Sigmoid colon (tissue), 7 donors: ENCODE data around the gene TCF12. TPM values are rescaled to one million over a fixed set of nuclear protein-coding genes. Genes with fewer than 3 reads are reported as not detected.

ENCODE experiments used
- DNase-seq: peaks from one replicate; pipeline ENCODE4 v3.0.0-alpha.2; 2019
- H3K27ac ChIP-seq, 4 donors: fragments of 200-600 bp; sonication (generic); one replicate each; pipeline ENCODE4 v1.5.1; 2016 to 2019; ENCODE audit warnings: mild to moderate bottlenecking in 1 of 4
- H3K27me3 ChIP-seq, 3 donors: fragments of 200-600 bp; sonication (generic); one replicate each; pipeline ENCODE4 v1.5.1; 2019; ENCODE audit warnings: mild to moderate bottlenecking in 1 of 3
- H3K36me3 ChIP-seq, 4 donors: fragments of 200-600 bp; sonication (generic); one replicate each; pipeline ENCODE4 v1.5.1; 2016 to 2019
- H3K4me1 ChIP-seq, 4 donors: fragments of 200-600 bp; sonication (generic); one replicate each; pipeline ENCODE4 v1.5.1; 2017 to 2019
- H3K4me3 ChIP-seq, 4 donors: fragments of 200-600 bp; sonication (generic); one replicate each; pipeline ENCODE4 v1.5.1; 2017 to 2019; ENCODE audit warnings: mild to moderate bottlenecking in 2 of 4, moderate library complexity in 1 of 4
- H3K9me3 ChIP-seq, 4 donors: fragments of 200-600 bp in 3 of 4; sonication (generic) in 3 of 4; one replicate each; pipeline versions ENCODE4 v1.5.1 to v1.6.1; 2013 to 2019
- EP300 ChIP-seq, 4 donors: sonication (generic); formaldehyde crosslinking; IDR thresholded peaks; one replicate each; pipeline ENCODE4 v1.6.1; 2017; ENCODE audit warnings: antibody characterized with exemption in 4 of 4
- POLR2A ChIP-seq, 2 donors: fragments of 450-650 bp; IDR thresholded peaks; one replicate each; pipeline ENCODE4 v1.6.1; 2016; ENCODE audit warnings: antibody characterized with exemption in 2 of 2, mild to moderate bottlenecking in 2 of 2, moderate library complexity in 2 of 2
- POLR2AphosphoS5 ChIP-seq, 4 donors: sonication (generic); formaldehyde crosslinking; IDR thresholded peaks; one replicate each; pipeline ENCODE4 v1.6.1; 2017; ENCODE audit warnings: antibody characterized with exemption in 4 of 4
- WGBS, 2 donors: extraction: QIAGEN DNeasy Blood & Tissue Kit; methylation state at CpG; one replicate each; pipeline ENCODE4 v1.1.7; 2013; 5-methylcytosine and 5-hydroxymethylcytosine counted together
- intact Hi-C: fragments of 100-400 bp; cut with DNase I; formaldehyde crosslinking; loops from one replicate; pipeline ENCODE4 v1.15.1; 2023
- polyA plus RNA-seq, 3 donors: library from polyadenylated mRNA; stranded (reverse); fragments of 200-250 nt; gene quantifications; one replicate each; pipeline ENCODE4 v1.2.3, GENCODE V29; 2013
- total RNA-seq, 4 donors: library from RNA; depleted of rRNA; stranded (reverse); fragments of >200 nt; gene quantifications; one replicate each; pipeline ENCODE4 v1.1.0, GENCODE V29; 2016
- TF ChIP-seq, protein P1 (sequence below), 4 experiments: fragments of 450-650 bp in 3 of 4; fragments of 200-600 bp in 1 of 4; IDR thresholded peaks; one replicate each; pipeline ENCODE4 v1.5.1; 2016 to 2019; ENCODE audit warnings: antibody characterized with exemption in 4 of 4, mild to moderate bottlenecking in 3 of 4, moderate library complexity in 2 of 4
- donor health status: healthy with polysubstance abuse.
- donor health status: Bipolar disorder and iron deficiency.
- donor health status: healthy.

TCF12 gene
- total and polyA plus RNA-seq, 7 donors = 13.2 to 147 (median 77.8) TPM

DNA sequence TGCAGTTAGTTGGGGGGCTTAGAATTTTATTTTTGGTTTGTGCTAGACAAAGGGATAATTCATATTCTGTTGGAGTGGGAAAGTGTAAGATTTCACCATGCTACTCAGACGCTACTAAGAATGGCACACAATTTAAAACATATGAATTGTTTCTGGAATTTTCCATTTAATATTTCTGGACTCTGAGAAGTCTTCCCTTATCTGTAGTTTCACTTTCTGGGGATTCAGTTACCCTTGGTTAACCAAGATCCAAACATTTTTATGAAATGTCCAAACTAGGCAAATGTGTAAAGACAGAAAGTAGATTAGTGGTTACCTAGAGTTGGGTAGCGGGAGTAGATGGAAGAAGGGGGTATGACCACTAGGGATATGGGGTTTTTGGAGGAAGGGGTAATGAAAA lies 53.1 kb downstream of the TCF12 start:
- WGBS, 2 donors = 90 to 93% methylated on average over 2 of the region's 2 CpGs
- Histone ChIP-seq H3K4me1 (peaks cover 0 to 34% (median 11%) of the 10 kb centered on the region in 4 donors), H3K27ac (no peak overlapping the region), H3K9me3 (no peaks in the 10 kb centered on the region), H3K27me3 (no peaks in the 10 kb centered on the region), H3K4me3 (no peak overlapping the region), H3K36me3 (no peaks in the 10 kb centered on the region)
- intact Hi-C loops = no loop called here
- DNase-seq = no peak
- TF ChIP-seq, protein P1, sequence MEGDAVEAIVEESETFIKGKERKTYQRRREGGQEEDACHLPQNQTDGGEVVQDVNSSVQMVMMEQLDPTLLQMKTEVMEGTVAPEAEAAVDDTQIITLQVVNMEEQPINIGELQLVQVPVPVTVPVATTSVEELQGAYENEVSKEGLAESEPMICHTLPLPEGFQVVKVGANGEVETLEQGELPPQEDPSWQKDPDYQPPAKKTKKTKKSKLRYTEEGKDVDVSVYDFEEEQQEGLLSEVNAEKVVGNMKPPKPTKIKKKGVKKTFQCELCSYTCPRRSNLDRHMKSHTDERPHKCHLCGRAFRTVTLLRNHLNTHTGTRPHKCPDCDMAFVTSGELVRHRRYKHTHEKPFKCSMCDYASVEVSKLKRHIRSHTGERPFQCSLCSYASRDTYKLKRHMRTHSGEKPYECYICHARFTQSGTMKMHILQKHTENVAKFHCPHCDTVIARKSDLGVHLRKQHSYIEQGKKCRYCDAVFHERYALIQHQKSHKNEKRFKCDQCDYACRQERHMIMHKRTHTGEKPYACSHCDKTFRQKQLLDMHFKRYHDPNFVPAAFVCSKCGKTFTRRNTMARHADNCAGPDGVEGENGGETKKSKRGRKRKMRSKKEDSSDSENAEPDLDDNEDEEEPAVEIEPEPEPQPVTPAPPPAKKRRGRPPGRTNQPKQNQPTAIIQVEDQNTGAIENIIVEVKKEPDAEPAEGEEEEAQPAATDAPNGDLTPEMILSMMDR (IDR thresholded peaks at IDR 0.05) = no peak
- TF ChIP-seq POLR2A (IDR thresholded peaks at IDR 0.05) (no peak), EP300 (IDR thresholded peaks at IDR 0.05) (no peak), POLR2AphosphoS5 (IDR thresholded peaks at IDR 0.05) (no peak)

DNA sequence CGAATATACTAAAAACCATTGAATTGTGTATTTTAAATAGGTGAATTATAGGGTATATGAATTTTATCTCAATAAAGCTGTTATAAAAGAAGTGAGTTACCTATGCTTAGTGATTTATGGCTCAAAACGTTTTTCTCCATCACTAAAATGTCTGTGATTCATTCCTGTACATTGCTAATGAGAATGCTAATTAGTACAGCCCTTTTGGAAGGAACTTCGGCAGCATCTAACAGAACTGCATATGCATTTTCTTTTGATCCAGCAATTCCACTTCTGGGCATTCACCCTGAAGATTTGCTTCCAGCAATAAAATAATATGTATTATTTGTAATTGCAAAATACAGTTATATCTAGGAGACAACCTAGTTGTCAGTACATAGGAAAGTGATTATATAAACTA lies 53.6 kb downstream of the TCF12 start:
- H3K9me3 ChIP-seq = no peaks in the 10 kb centered on the region
- DNase-seq = no peak
- 43 to 57% methylated on average over 3 of the region's 3 CpGs for whole genome bisulfite sequencing, 2 donors
- H3K4me1 ChIP-seq = peaks cover 0 to 29% (median 10%) of the 10 kb centered on the region in 4 donors
- TF ChIP-seq POLR2AphosphoS5 (IDR thresholded peaks at IDR 0.05) = no peak
- TF ChIP-seq, protein P1 (IDR thresholded peaks at IDR 0.05) = no peak
- TF ChIP-seq EP300 (IDR thresholded peaks at IDR 0.05) = no peak
- TF ChIP-seq POLR2A (IDR thresholded peaks at IDR 0.05) = no peak
- intact Hi-C loops = no loop called here
- H3K4me3 ChIP-seq = no peak overlapping the region
- H3K27me3 ChIP-seq = no peaks in the 10 kb centered on the region
- no peaks in the 10 kb centered on the region for H3K36me3 ChIP-seq
- no peak overlapping the region for H3K27ac ChIP-seq

DNA sequence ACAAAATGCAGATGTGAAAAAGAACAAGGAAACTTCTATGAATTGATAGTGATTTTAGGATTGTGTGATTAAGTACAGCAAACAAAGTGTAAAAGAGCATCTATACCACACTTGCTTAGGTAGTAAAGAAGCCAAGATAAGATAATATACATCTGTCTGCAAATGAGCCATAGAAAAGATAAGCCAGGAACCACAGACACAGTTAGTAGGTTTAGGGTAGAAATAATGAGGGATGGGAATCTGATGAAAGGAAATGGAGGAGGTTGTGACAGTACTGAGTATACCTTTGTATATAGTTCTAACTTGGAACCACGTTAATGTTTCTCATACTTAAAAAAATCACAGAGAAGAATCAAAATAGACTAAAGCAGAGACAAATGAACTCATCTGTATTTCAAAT lies 54.0 kb downstream of the TCF12 start:
- no peaks in the 10 kb centered on the region for H3K27me3 ChIP-seq
- TF ChIP-seq EP300 (IDR thresholded peaks at IDR 0.05) = no peak
- TF ChIP-seq, protein P1 (IDR thresholded peaks at IDR 0.05) = no peak
- TF ChIP-seq POLR2A (IDR thresholded peaks at IDR 0.05) = no peak
- no peak for TF ChIP-seq POLR2AphosphoS5 (IDR thresholded peaks at IDR 0.05)
- no peaks in the 10 kb centered on the region for H3K36me3 ChIP-seq
- H3K4me3 ChIP-seq = no peak overlapping the region
- no peak for DNase-seq
- 36 to 49% methylated on average over 1 of the region's 1 CpG for WGBS, 2 donors
- intact Hi-C loops = no loop called here
- no peaks in the 10 kb centered on the region for H3K9me3 ChIP-seq
- H3K4me1 ChIP-seq = peaks cover 0 to 25% (median 7%) of the 10 kb centered on the region in 4 donors
- H3K27ac ChIP-seq = no peak overlapping the region

DNA sequence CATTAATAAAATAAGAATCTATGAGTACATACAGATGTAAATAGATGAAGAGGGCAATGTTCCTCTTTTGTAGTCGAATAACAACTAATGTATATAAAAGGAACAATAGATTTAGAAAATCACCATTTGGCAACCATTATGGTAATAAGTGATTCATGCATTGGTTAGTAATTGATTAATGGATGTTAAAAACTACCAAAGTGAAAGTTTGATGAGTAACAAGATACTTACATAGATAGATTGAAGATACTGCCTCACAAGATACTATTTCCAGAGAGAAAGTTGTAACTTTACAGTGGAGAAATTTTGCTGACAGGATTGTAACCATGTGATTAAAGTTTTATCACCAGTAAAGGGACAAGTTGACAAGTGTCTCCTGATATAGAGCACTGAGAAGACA lies 55.0 kb downstream of the TCF12 start:
- Histone ChIP-seq H3K27me3 (no peaks in the 10 kb centered on the region), H3K9me3 (no peaks in the 10 kb centered on the region), H3K36me3 (no peaks in the 10 kb centered on the region), H3K27ac (no peak overlapping the region), H3K4me1 (peaks cover 0 to 15% (median 6%) of the 10 kb centered on the region in 4 donors), H3K4me3 (no peak overlapping the region)
- no peak for DNase-seq
- intact Hi-C loops = no loop called here
- WGBS, 2 donors = 78 to 83% methylated on average over 1 of the region's 1 CpG
- TF ChIP-seq POLR2AphosphoS5 (IDR thresholded peaks at IDR 0.05) = no peak
- TF ChIP-seq, protein P1 (IDR thresholded peaks at IDR 0.05) = no peak
- no peak for TF ChIP-seq EP300 (IDR thresholded peaks at IDR 0.05)
- no peak for TF ChIP-seq POLR2A (IDR thresholded peaks at IDR 0.05)

DNA sequence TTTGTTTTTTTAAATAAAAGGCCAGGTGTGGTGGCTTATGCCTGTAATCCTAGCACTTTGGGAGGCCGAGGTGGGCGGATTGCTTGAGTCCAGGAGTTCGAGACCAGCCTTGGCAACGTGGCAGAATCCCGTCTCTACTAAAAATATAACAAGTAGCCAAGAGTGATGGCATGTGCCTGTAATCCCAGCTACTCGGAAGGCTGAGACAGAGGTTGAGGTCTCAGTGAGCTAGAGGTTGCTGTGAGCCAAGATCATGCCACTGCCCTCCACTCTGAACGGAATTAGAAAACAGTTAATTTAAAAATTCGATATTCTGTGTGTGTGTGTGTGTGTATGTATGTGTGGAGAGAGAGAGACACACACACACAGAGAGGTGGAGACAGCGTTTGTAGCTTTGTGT lies 58.8 kb downstream of the TCF12 start:
- H3K9me3 ChIP-seq = no peaks in the 10 kb centered on the region
- no peak overlapping the region for H3K4me3 ChIP-seq
- H3K36me3 ChIP-seq = no peaks in the 10 kb centered on the region
- peaks cover 0 to 36% (median 16%) of the 10 kb centered on the region in 4 donors for H3K4me1 ChIP-seq
- TF ChIP-seq, protein P1 (IDR thresholded peaks at IDR 0.05) = no peak
- no peak for TF ChIP-seq EP300 (IDR thresholded peaks at IDR 0.05)
- TF ChIP-seq POLR2A (IDR thresholded peaks at IDR 0.05) = no peak
- TF ChIP-seq POLR2AphosphoS5 (IDR thresholded peaks at IDR 0.05) = no peak
- H3K27me3 ChIP-seq = no peaks in the 10 kb centered on the region
- no peak overlapping the region for H3K27ac ChIP-seq
- 91 to 95% methylated on average over 9 of the region's 9 CpGs for WGBS, 2 donors
- intact Hi-C loops = no loop called here
- no peak for DNase-seq
